Activated naive CD4-positive, alpha-beta T cell treated with anti-CD3 and anti-CD28 coated beads, Interleukin-2, amount 10 ng/mL, durations not matched to agents 7 days and 5 days (primary cell): ENCODE results near the gene IWS1.

Source experiments
- CTCF ChIA-PET: fragments of 350-600 bp; sonication (Branson Sonifier 250); formaldehyde crosslinking; loops from one replicate; lab custom pipeline; 2021; ENCODE audit warnings: antibody characterized with exemption; lab: Charles Lee
- DNase-seq: peaks from one replicate; pipeline ENCODE4 v3.0.0-alpha.2; 2020
- H3K27ac Mint-ChIP-seq: one replicate; pipeline ENCODE4 v1.8.0; 2021; ENCODE audit warnings: mild to moderate bottlenecking, moderate library complexity, mixed read lengths
- H3K27me3 Mint-ChIP-seq: one replicate; pipeline ENCODE4 v1.8.0; 2021; ENCODE audit warnings: mild to moderate bottlenecking, mixed read lengths
- H3K36me3 Mint-ChIP-seq: one replicate; pipeline ENCODE4 v1.8.0; 2021; ENCODE audit warnings: mixed read lengths
- H3K4me1 Mint-ChIP-seq: one replicate; pipeline ENCODE4 v1.8.0; 2021; ENCODE audit warnings: mixed read lengths
- H3K4me3 Mint-ChIP-seq: one replicate; pipeline ENCODE4 v1.8.0; 2021; ENCODE audit warnings: mild to moderate bottlenecking, moderate library complexity, mixed read lengths
- H3K9me3 Mint-ChIP-seq: one replicate; pipeline ENCODE4 v1.8.0; 2021; ENCODE audit warnings: mixed read lengths

IWS1 gene

GRCh38 chr2:127566139-127566417 lies 39.8 kb upstream of the IWS1 start:
- CTCF ChIA-PET, result interaction anchor here (1.1 to 1.4 kb wide), 2 partner anchors 25 to 84 kb away, joined by 4 to 7 read pairs; no protein-coding TSS in a partner anchor
- Mint-ChIP-seq H3K4me1 (peaks cover 17% of the 10 kb centered on the region), H3K27me3 (peaks cover 41% of the 10 kb centered on the region), H3K27ac (no peak overlapping the region), H3K36me3 (peaks cover 4% of the 10 kb centered on the region), H3K9me3 (no peaks in the 10 kb centered on the region), H3K4me3 (no peak overlapping the region)
- no peak for DNase-seq

GRCh38 chr2:127565261-127566138 lies 39.2 kb upstream of the IWS1 start:
- Mint-ChIP-seq H3K4me3 (no peak overlapping the region), H3K27ac (no peak overlapping the region), H3K27me3 (peaks cover 43% of the 10 kb centered on the region), H3K36me3 (peaks cover 4% of the 10 kb centered on the region), H3K4me1 (peaks cover 17% of the 10 kb centered on the region), H3K9me3 (no peaks in the 10 kb centered on the region)
- CTCF ChIA-PET, result interaction anchor here (1.4 to 1.7 kb wide), 2 partner anchors 26 kb away, joined by 7 to 9 read pairs; no protein-coding TSS in a partner anchor
- no peak for DNase-seq

- H3K9me3 Mint-ChIP-seq, result no peaks in the 10 kb centered on the region
- H3K4me3 Mint-ChIP-seq, result no peak overlapping the region
- peaks cover 43% of the 10 kb centered on the region for H3K27me3 Mint-ChIP-seq
- peaks cover 4% of the 10 kb centered on the region for H3K36me3 Mint-ChIP-seq
- CTCF ChIA-PET, result interaction anchor here (1.7 kb wide), 1 partner anchor 27 kb away, joined by 9 read pairs; no protein-coding TSS in a partner anchor
- H3K27ac Mint-ChIP-seq, result peak overlapping the region; percentile 84
- no peak for DNase-seq
- peaks cover 17% of the 10 kb centered on the region for H3K4me1 Mint-ChIP-seq
These were observed 38.4 kb upstream of the IWS1 start for GRCh38 chr2:127564429-127565260.

GRCh38 chr2:127563458-127564428 lies 37.5 kb upstream of the IWS1 start:
- CTCF ChIA-PET, result interaction anchor here (1.7 kb wide), 1 partner anchor 28 kb away, joined by 9 read pairs; no protein-coding TSS in a partner anchor
- peak; percentile 46 for DNase-seq
- Mint-ChIP-seq H3K4me1 (peaks cover 17% of the 10 kb centered on the region), H3K9me3 (no peaks in the 10 kb centered on the region), H3K27ac (peak overlapping the region; percentile 84), H3K36me3 (peaks cover 4% of the 10 kb centered on the region), H3K27me3 (peaks cover 45% of the 10 kb centered on the region), H3K4me3 (peak overlapping the region; percentile 21)

- DNase-seq, result no peak
- peaks cover 17% of the 10 kb centered on the region for H3K4me1 Mint-ChIP-seq
- H3K27me3 Mint-ChIP-seq, result peaks cover 44% of the 10 kb centered on the region
- CTCF ChIA-PET, result no interaction called here
- no peak overlapping the region for H3K4me3 Mint-ChIP-seq
- H3K9me3 Mint-ChIP-seq, result no peaks in the 10 kb centered on the region
- H3K36me3 Mint-ChIP-seq, result peaks cover 4% of the 10 kb centered on the region
- H3K27ac Mint-ChIP-seq, result peak overlapping the region; percentile 84
These were observed 36.6 kb upstream of the IWS1 start for GRCh38 chr2:127562936-127563335.

GRCh38 chr2:127561371-127561770 lies 35.1 kb upstream of the IWS1 start:
- Mint-ChIP-seq H3K4me1 (peaks cover 17% of the 10 kb centered on the region), H3K4me3 (no peak overlapping the region), H3K27me3 (peaks cover 46% of the 10 kb centered on the region), H3K36me3 (peaks cover 4% of the 10 kb centered on the region), H3K27ac (no peak overlapping the region), H3K9me3 (peaks cover 6% of the 10 kb centered on the region)
- CTCF ChIA-PET, result no interaction called here
- DNase-seq, result no peak

- H3K36me3 Mint-ChIP-seq, result peaks cover 4% of the 10 kb centered on the region
- H3K4me3 Mint-ChIP-seq, result no peak overlapping the region
- H3K9me3 Mint-ChIP-seq, result peaks cover 6% of the 10 kb centered on the region
- peaks cover 17% of the 10 kb centered on the region for H3K4me1 Mint-ChIP-seq
- no peak for DNase-seq
- H3K27me3 Mint-ChIP-seq, result peaks cover 48% of the 10 kb centered on the region
- no peak overlapping the region for H3K27ac Mint-ChIP-seq
- CTCF ChIA-PET, result no interaction called here
These were observed 34.6 kb upstream of the IWS1 start for GRCh38 chr2:127560931-127561280.

- CTCF ChIA-PET, result no interaction called here
- peaks cover 6% of the 10 kb centered on the region for H3K9me3 Mint-ChIP-seq
- H3K27me3 Mint-ChIP-seq, result peaks cover 48% of the 10 kb centered on the region
- no peak overlapping the region for H3K4me3 Mint-ChIP-seq
- H3K4me1 Mint-ChIP-seq, result peaks cover 21% of the 10 kb centered on the region
- no peak overlapping the region for H3K27ac Mint-ChIP-seq
- DNase-seq, result no peak
- peaks cover 4% of the 10 kb centered on the region for H3K36me3 Mint-ChIP-seq
These were observed 34.1 kb upstream of the IWS1 start for GRCh38 chr2:127560201-127560930.

- Mint-ChIP-seq H3K36me3 (peaks cover 4% of the 10 kb centered on the region), H3K4me3 (no peak overlapping the region), H3K4me1 (peaks cover 24% of the 10 kb centered on the region), H3K9me3 (peaks cover 6% of the 10 kb centered on the region), H3K27me3 (peaks cover 51% of the 10 kb centered on the region), H3K27ac (no peak overlapping the region)
- no peak for DNase-seq
- CTCF ChIA-PET, result interaction anchor here (1.5 kb wide), 1 partner anchor 10 kb away, joined by 3 read pairs; no protein-coding TSS in a partner anchor
These were observed 33.2 kb upstream of the IWS1 start for GRCh38 chr2:127559454-127559853.

- Mint-ChIP-seq H3K4me3 (no peak overlapping the region), H3K9me3 (peaks cover 6% of the 10 kb centered on the region), H3K27ac (no peak overlapping the region), H3K36me3 (peaks cover 4% of the 10 kb centered on the region), H3K4me1 (peaks cover 19% of the 10 kb centered on the region), H3K27me3 (peaks cover 56% of the 10 kb centered on the region)
- CTCF ChIA-PET, result interaction anchor here (1.5 kb wide), 1 partner anchor 9 kb away, joined by 3 read pairs; no protein-coding TSS in a partner anchor
- DNase-seq, result no peak
These were observed 32.6 kb upstream of the IWS1 start for GRCh38 chr2:127558911-127559310.

GRCh38 chr2:127552846-127553245 lies 26.6 kb upstream of the IWS1 start:
- Mint-ChIP-seq H3K4me3 (no peak overlapping the region), H3K27me3 (peaks cover 88% of the 10 kb centered on the region), H3K4me1 (peaks cover 8% of the 10 kb centered on the region), H3K36me3 (no peaks in the 10 kb centered on the region), H3K9me3 (peaks cover 6% of the 10 kb centered on the region), H3K27ac (no peak overlapping the region)
- DNase-seq, result no peak
- CTCF ChIA-PET, result no interaction called here

GRCh38 chr2:127552336-127552735 lies 26.0 kb upstream of the IWS1 start:
- Mint-ChIP-seq H3K27me3 (peaks cover 88% of the 10 kb centered on the region), H3K4me3 (no peak overlapping the region), H3K9me3 (peaks cover 6% of the 10 kb centered on the region), H3K27ac (no peak overlapping the region), H3K4me1 (peaks cover 8% of the 10 kb centered on the region), H3K36me3 (no peaks in the 10 kb centered on the region)
- CTCF ChIA-PET, result no interaction called here
- no peak for DNase-seq
